Activated naive CD8-positive, alpha-beta T cell treated with anti-CD3 and anti-CD28 coated beads, Interleukin-2, amount 50 U/mL, for 24 hours (primary cell): ENCODE results near the gene PLCD1.
"Not testable (repeated sequence)": the region's sequence is repeated elsewhere in the genome, so short reads cannot be mapped to it uniquely, and the experiment has no call there.

ENCODE experiments used
- ATAC-seq: fragments of 150-1000 bp; cut with Tn5 transposase; one replicate; pipeline ENCODE4 v1.10.0; 2021
- DNase-seq: peaks from one replicate; pipeline ENCODE4 v3.0.0; 2021
- H3K27ac Mint-ChIP-seq: one replicate; pipeline ENCODE4 v1.8.0; 2021; ENCODE audit warnings: mild to moderate bottlenecking, mixed read lengths
- H3K27me3 Mint-ChIP-seq: one replicate; pipeline ENCODE4 v1.8.0; 2021; ENCODE audit warnings: mixed read lengths
- H3K36me3 Mint-ChIP-seq: one replicate; pipeline ENCODE4 v1.8.0; 2021; ENCODE audit warnings: low read depth, mixed read lengths
- H3K4me1 Mint-ChIP-seq: one replicate; pipeline ENCODE4 v1.8.0; 2021; ENCODE audit warnings: mixed read lengths
- H3K4me3 Mint-ChIP-seq: one replicate; pipeline ENCODE4 v1.8.0; 2021; ENCODE audit warnings: mild to moderate bottlenecking, moderate library complexity, mixed read lengths
- H3K9me3 Mint-ChIP-seq: one replicate; pipeline ENCODE4 v1.8.0; 2021; ENCODE audit warnings: mixed read lengths

PLCD1 gene

DNA sequence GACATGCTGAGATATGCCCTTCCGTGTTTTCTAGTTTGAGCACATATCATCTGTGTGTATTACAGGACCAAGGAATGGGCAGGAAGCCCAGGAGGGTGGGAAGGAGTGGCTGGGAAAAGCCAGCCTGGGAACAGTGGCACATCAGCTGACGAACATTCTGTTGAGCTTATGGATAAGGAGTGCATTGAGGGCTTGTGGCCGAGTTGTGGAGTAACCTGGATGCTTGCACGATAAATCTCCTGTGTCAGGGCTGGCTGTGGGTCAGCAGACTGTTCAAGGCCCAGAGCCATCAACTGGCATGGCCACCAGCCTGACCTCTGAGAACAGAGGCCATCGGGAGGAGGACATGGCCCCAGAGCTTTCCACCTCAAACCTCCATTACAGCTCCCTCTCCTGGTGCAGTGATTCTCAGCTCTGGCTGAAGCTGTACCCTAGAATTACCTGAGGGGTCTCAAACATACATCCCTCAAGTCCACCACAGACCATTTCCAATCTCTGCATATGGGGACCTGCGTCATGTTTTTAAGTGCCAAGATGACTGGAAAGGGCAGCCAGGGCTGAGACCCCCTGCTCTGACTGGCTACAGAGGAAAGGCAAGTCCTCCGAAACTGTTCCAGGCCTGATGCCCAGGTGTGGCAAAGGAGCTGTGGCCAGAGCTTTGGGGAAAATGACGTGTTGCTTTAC lies 43.7 kb downstream of the PLCD1 start:
- ATAC-seq (no peak), DNase-seq (no peak)
- no peaks in the 10 kb centered on the region for H3K36me3 Mint-ChIP-seq
- no peak overlapping the region for H3K4me3 Mint-ChIP-seq
- no peaks in the 10 kb centered on the region for H3K4me1 Mint-ChIP-seq
- no peaks in the 10 kb centered on the region for H3K27me3 Mint-ChIP-seq
- H3K27ac Mint-ChIP-seq: no peak overlapping the region
- no peaks in the 10 kb centered on the region for H3K9me3 Mint-ChIP-seq

DNA sequence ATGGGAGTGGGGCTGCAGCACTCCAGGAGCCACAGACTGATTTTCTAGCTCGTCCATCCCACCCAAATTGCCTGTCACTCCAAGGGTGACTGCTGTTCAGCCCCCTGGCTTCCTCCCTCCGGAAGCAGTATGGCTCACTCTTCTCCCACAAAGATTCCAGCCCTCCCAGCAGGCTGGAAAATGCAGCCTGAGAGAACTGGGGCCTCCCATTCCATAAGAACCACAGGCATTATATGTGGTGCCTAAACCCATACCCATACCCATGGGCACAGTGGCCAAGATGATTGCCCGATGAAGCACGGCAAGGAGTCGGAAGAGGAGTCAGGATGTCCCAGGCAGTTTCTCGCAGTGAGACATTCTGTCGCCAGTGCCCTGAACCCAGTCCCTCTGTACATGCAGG lies 44.8 kb downstream of the PLCD1 start:
- DNase-seq (no peak), ATAC-seq (no peak)
- Mint-ChIP-seq H3K36me3 (no peaks in the 10 kb centered on the region), H3K9me3 (no peaks in the 10 kb centered on the region), H3K4me1 (no peaks in the 10 kb centered on the region), H3K27ac (no peak overlapping the region), H3K4me3 (no peak overlapping the region), H3K27me3 (no peaks in the 10 kb centered on the region)

- H3K9me3 Mint-ChIP-seq: no peaks in the 10 kb centered on the region
- no peak overlapping the region for H3K4me3 Mint-ChIP-seq
- no peak overlapping the region for H3K27ac Mint-ChIP-seq
- no peaks in the 10 kb centered on the region for H3K27me3 Mint-ChIP-seq
- no peaks in the 10 kb centered on the region for H3K36me3 Mint-ChIP-seq
- no peak for DNase-seq
- ATAC-seq: no peak
- H3K4me1 Mint-ChIP-seq: no peaks in the 10 kb centered on the region
Observed at GRCh38 chr3:37984051-37984450, 45.4 kb downstream of the PLCD1 start.

DNA sequence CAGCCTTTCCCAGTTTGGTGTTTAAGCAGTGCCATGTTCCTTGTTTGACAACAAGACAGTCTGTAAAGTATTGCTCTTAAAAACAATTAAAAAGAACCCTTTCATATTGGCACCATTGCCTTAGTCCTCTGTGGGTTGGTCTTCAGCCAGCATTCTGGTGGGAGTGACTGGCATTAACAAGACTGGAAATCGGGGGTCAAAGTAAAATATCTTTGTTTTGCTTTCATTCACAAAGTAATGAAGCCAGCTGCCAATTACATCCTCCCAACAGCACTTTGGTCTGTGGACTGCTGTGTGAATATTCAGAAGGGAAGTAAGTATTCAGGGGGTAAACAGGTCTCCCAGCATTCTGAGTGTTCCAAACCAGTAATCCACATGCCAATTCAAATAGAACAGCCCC lies 47.1 kb downstream of the PLCD1 start:
- Mint-ChIP-seq H3K4me1 (no peaks in the 10 kb centered on the region), H3K27me3 (no peaks in the 10 kb centered on the region), H3K36me3 (no peaks in the 10 kb centered on the region), H3K27ac (no peak overlapping the region), H3K4me3 (no peak overlapping the region), H3K9me3 (no peaks in the 10 kb centered on the region)
- ATAC-seq: no peak
- no peak for DNase-seq

- no peak for DNase-seq
- Mint-ChIP-seq H3K27me3 (no peaks in the 10 kb centered on the region), H3K36me3 (no peaks in the 10 kb centered on the region), H3K4me1 (no peaks in the 10 kb centered on the region), H3K4me3 (no peak overlapping the region), H3K27ac (no peak overlapping the region), H3K9me3 (no peaks in the 10 kb centered on the region)
- ATAC-seq: no peak
Observed at GRCh38 chr3:37981348-37981664, 48.1 kb downstream of the PLCD1 start.

GRCh38 chr3:37980462-37981347 lies 48.7 kb downstream of the PLCD1 start:
- H3K36me3 Mint-ChIP-seq: no peaks in the 10 kb centered on the region
- no peak overlapping the region for H3K27ac Mint-ChIP-seq
- ATAC-seq: no peak

GRCh38 chr3:37979541-37980461 lies 49.6 kb downstream of the PLCD1 start:
- H3K27ac Mint-ChIP-seq: no peak overlapping the region
- DNase-seq: no peak
- no peak for ATAC-seq
- peaks cover 3% of the 10 kb centered on the region for H3K4me1 Mint-ChIP-seq
- no peaks in the 10 kb centered on the region for H3K27me3 Mint-ChIP-seq
- no peaks in the 10 kb centered on the region for H3K36me3 Mint-ChIP-seq
- no peaks in the 10 kb centered on the region for H3K9me3 Mint-ChIP-seq
- no peak overlapping the region for H3K4me3 Mint-ChIP-seq

More at GRCh38 chr3:37980462-37981347, 48.7 kb downstream of the PLCD1 start:
- Mint-ChIP-seq H3K27me3 (no peaks in the 10 kb centered on the region), H3K9me3 (no peaks in the 10 kb centered on the region), H3K4me1 (no peaks in the 10 kb centered on the region), H3K4me3 (no peak overlapping the region)
- no peak for DNase-seq

DNA sequence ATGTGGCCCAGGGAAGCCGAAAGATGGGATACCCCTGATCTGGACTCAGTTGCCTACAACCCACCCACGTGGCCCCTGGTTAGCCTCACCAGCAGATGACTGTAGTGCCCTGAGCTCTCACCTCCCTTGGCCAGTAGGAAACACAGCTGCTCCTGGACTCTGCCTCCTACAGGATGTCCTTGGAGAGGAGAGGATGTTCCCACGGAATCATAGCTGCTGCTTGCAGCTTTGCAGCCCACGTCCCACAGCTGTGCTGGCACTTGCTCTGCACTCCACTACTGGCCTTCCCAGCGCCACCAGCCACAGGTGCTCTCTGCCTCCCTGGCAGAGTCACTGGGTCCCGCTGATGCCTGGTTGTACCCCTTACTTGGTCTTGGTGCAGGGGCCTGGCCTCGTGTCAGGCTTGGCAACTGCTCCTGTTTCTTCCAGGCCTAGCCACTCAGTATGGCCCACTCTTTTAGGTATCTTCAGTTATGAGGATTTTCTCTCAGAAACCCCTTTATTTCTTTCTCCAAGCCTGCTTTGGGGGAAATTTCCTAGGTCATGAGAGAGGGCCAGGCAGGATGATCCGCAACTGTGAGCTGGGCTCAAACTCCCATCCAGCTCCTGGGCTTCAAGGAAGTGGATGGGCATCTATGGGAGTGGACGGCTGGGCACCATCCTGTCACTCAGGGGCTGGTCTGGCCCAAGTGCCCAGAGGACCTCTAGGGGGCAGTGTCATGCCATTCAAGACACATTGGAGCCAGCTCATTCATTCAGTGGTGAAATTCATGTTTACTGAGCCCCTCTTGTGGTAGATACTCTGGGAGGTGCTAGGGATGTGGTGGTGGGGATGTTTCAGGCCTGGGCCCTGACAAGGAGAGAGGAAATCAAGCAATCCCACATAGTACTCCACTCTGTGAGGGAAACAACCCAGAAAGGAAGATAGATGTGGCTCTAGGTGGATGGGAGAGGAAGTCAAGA lies 55.0 kb downstream of the PLCD1 start:
- no peak overlapping the region for H3K4me3 Mint-ChIP-seq
- H3K27ac Mint-ChIP-seq: no peak overlapping the region
- no peaks in the 10 kb centered on the region for H3K9me3 Mint-ChIP-seq
- peaks cover 6% of the 10 kb centered on the region for H3K4me1 Mint-ChIP-seq
- peak; percentile 87 for ATAC-seq
- no peaks in the 10 kb centered on the region for H3K27me3 Mint-ChIP-seq
- DNase-seq: peak; percentile 73
- no peaks in the 10 kb centered on the region for H3K36me3 Mint-ChIP-seq

DNA sequence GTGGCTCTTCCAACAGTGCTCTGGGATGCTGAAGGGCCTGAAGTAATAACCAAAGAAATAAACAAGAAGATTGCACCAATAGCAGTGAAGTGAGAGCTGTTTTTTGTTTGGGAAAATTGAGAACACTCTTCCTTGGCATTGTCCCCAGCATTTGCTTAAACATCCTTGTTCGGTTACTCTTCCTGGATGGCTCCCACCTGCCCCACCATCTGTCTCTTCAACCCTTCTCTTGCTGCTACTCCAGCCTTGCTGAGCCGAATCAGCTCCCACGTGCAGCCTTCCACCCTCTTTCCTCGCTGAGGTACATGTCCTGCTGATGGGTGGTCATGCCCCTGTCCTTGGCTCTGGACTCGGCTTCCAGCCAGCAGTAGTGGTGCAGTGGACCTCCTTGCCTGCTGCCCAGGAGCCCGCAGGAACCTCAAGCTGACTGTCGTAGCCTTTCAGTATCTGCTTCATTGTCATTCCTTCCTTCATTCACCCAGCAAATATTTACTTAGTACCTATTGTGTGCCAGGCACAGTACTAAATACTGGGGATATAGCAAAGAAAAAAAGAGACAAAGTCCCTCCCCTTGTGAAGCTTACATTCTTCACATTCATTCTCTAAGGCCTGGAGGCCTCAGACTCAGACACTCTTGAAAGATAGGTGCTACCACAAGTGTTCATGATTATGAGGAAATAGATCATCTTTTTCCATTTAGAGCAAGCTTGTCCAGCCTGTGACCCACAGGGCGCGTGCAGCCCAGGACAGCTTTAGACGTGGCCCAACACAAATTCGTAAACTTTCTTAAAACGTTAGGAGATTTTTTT lies 56.0 kb downstream of the PLCD1 start:
- no peak overlapping the region for H3K27ac Mint-ChIP-seq
- H3K4me3 Mint-ChIP-seq: no peak overlapping the region
- no peak for DNase-seq
- ATAC-seq: no peak
- H3K27me3 Mint-ChIP-seq: no peaks in the 10 kb centered on the region
- no peaks in the 10 kb centered on the region for H3K9me3 Mint-ChIP-seq
- H3K36me3 Mint-ChIP-seq: no peaks in the 10 kb centered on the region
- H3K4me1 Mint-ChIP-seq: peaks cover 6% of the 10 kb centered on the region

GRCh38 chr3:37972056-37972455 lies 57.4 kb downstream of the PLCD1 start:
- not testable (repeated sequence) for H3K36me3 Mint-ChIP-seq, H3K4me3 Mint-ChIP-seq, H3K27me3 Mint-ChIP-seq, DNase-seq, H3K9me3 Mint-ChIP-seq, H3K27ac Mint-ChIP-seq, ATAC-seq, H3K4me1 Mint-ChIP-seq

DNA sequence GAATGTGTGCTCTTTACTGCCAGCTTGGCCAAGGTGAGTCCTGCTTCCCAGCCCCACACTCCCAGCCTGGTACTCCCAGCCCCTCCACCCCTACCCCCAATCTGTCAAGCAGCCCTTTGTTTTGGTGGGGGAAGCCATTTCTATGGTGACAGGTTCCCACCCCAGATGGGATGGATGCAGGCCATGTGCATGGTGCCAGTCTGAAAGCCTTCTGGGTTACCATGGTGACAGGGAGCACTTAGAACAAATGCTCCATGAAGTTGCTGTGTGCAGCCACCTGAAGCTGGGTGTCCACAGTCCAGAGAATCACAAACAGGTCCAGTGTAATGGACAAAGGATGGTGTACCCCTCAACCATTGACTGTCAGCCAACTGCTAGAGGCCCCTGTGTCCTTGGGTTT lies 58.0 kb downstream of the PLCD1 start:
- DNase-seq (no peak), ATAC-seq (no peak)
- no peak overlapping the region for H3K27ac Mint-ChIP-seq
- peaks cover 6% of the 10 kb centered on the region for H3K4me1 Mint-ChIP-seq
- no peak overlapping the region for H3K4me3 Mint-ChIP-seq
- no peaks in the 10 kb centered on the region for H3K27me3 Mint-ChIP-seq
- no peaks in the 10 kb centered on the region for H3K9me3 Mint-ChIP-seq
- H3K36me3 Mint-ChIP-seq: no peaks in the 10 kb centered on the region

DNA sequence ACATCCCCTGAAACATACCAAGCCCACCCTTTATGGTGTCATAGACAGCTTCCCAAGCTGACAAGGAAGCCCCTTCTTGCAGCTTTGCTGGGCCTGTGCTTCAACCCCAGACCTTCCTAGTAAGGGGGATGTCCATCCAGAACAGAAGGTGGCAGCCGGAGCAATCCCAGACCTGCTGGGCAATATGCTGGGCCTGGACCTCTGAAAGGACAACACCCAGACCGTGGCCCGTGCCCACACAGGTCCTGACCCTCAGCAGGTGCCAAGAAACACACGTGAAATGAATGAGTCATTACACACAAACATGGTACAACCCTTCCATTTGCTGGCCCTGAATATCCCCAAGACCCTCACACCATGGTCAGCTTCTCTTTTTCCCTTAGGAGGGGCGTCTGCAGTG lies 58.6 kb downstream of the PLCD1 start:
- no peaks in the 10 kb centered on the region for H3K36me3 Mint-ChIP-seq

GRCh38 chr3:37969596-37970100 lies 59.8 kb downstream of the PLCD1 start:
- Mint-ChIP-seq H3K36me3 (no peaks in the 10 kb centered on the region), H3K27me3 (no peaks in the 10 kb centered on the region), H3K9me3 (no peaks in the 10 kb centered on the region), H3K27ac (no peak overlapping the region), H3K4me1 (peaks cover 2% of the 10 kb centered on the region), H3K4me3 (no peak overlapping the region)
- ATAC-seq (no peak), DNase-seq (no peak)

More for the DNA sequence above, 58.6 kb downstream of the PLCD1 start:
- peaks cover 6% of the 10 kb centered on the region for H3K4me1 Mint-ChIP-seq
- no peak for ATAC-seq
- no peak overlapping the region for H3K4me3 Mint-ChIP-seq
- no peak for DNase-seq
- no peaks in the 10 kb centered on the region for H3K27me3 Mint-ChIP-seq
- no peaks in the 10 kb centered on the region for H3K9me3 Mint-ChIP-seq
- no peak overlapping the region for H3K27ac Mint-ChIP-seq
